Stimulated activated CD8-positive, alpha-beta memory T cell treated with anti-CD3 and anti-CD28 coated beads, Interleukin-7, amount 100 ng/mL, for 1 hour (primary cell): ENCODE data around the gene RPL15.

ENCODE experiments used
- DNase-seq, 2 donors: peaks; one replicate each; pipeline ENCODE4 v3.0.0-alpha.2; 2020; ENCODE audit warnings: low read depth in 2 of 2

Gene RPL15

GRCh38 chr3:23931597-23931996, 14.7 kb downstream of the RPL15 start:
- DNase-seq, result no peak

GRCh38 chr3:23932571-23932970, 15.6 kb downstream of the RPL15 start:
- DNase-seq, result no peak

DNA sequence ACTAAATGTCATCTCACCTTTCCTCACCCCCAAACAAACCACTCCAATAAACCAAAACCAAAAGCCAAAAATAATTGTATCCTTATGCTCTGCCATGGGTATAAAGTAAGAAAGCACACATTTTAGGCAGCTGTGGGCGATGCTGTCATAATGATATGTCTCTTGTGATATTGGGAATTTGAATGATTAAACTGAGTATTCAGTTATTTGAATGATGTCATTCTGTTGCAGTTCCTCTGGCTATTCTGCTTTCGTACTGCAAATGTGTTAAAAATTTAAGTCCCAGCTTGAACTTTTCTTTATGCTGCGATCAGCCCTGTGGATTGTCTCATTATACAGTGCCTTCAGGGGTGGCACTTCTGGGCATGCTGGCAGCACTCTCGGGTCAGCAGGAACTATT, 17.3 kb downstream of the RPL15 start:
- no peak for DNase-seq

GRCh38 chr3:23937296-23937695, 20.4 kb downstream of the RPL15 start:
- no peak for DNase-seq

GRCh38 chr3:23938688-23939087, 21.8 kb downstream of the RPL15 start:
- no peak for DNase-seq

GRCh38 chr3:23940775-23941174, 23.8 kb downstream of the RPL15 start:
- DNase-seq, result no peak

- no peak for DNase-seq
These were observed 24.5 kb downstream of the RPL15 start for GRCh38 chr3:23941440-23941839.

- DNase-seq, result no peak
These were observed 25.6 kb downstream of the RPL15 start for GRCh38 chr3:23942546-23942945.

- DNase-seq, result no peak
These were observed 27.3 kb downstream of the RPL15 start for GRCh38 chr3:23944007-23944783.

DNA sequence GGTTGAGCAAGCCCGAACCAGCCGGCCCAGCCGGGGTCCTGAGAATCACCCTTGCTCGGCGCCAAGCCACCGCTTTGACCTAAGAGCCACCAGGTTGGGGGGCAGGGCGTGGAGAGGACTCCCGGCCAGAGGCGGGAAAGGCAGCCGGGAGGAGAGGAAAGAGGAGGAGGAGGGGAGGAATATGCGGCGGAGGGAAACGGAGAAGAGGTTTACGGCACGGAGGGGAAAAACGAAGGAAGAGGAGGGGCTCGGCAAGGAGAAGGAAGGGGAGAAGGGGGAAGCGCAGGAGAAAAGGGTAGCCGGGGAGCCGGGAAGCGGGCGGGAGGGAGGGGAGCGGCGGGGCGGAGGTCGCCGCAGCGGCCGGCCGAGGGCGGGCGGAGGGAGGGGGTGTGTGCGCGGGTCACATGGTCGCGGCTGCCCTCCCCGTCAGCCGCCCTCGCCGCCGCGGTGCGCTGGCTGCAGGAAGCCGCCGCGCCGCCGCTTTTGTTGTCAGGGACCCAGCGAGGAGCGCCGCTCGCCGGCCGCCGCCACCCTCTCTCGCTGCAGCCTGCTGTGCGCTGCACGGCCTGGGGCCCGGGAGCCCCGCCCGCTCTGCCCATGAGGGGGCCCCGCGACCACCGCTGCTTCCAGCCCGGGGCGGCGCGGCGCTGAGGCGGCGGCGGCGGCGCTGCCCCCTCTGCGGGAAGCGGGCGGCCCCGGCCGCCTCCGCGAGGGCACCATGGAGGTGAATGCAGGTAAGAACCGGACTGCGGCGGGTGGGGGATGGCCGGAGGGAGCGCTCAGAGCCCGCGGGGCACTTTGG, 28.1 kb downstream of the RPL15 start, which contains the start of gene NR1D2:
Gene NR1D2, plus strand, starts transcription at position 426 of the 802 bp plus-strand sequence. Its CDS starts 293 bp downstream, at position 719.
- peak; percentile 55 to 67 for DNase-seq

DNA sequence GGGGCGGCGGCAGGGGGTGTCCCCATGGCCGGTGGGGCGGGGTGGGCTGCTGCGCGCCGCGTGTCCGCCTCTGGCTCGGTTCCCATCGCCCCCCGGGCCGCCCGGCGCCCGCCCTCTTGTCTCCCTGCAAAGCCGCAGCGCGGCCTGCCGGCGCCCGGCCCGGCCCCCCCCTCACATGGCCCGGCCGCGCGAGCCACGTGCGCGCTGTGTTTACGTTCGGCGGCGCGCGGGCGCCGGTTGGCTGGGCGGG, 28.7 kb downstream of the RPL15 start:
- no peak for DNase-seq

DNA sequence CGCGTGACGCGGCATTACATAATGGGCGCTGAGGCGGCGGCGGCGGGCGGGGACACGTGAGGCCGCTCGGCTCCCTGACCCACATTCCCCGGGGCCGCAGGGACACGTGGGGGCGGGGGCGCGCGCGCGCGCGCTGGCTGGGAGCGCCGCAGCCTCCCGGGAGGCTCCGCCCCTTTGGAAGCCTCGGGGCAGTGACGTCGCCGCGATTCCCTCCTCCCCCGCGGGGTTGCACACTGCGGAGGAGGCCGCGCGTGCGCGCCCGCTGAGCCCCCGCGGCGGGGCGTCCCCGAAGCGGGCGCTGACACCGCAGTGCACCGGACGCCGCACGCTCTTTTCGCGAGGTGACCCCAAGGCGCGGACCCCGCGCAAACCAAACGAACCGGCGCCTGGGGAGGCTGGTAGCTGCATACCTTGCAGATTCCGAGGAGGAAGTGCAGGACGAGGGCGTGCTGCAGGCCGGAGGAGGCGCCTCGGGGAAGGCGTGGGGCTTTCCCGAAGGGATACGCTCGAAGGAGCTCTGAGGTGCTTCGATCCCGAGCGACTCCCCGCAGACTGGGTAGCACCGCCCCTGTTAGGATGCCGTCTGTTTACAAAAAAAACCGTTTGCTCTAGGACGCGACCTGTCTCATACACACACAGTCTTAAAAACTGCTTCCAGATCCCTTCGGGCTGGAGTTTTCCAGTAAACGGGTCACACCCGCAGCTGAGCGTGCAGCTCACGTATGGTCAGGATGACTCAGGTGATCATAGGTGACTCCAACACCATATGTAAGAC, 29.2 kb downstream of the RPL15 start:
- peak; percentile 95 to 98 for DNase-seq

- no peak for DNase-seq
These were observed 31.8 kb downstream of the RPL15 start for GRCh38 chr3:23948761-23949160.

DNA sequence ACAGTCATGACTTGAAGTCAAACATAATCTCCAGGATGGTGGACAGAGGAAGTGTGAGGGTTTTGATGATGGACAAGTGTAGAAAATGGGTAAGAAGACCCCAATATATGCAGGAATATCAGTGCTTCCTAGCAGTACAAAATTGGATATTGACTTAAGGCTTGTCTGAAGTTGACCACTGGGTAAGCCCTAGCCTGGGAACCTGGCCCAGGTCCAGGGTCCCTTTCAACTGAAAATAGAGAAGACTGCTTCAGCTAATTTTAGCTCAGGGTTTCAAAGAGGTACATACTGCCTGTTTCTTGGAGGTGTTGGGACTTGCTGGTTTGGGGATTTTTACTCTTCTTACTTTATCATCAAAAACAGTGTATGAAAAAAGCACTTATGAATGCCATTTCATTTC, 32.9 kb downstream of the RPL15 start:
- no peak for DNase-seq

- DNase-seq, result no peak
These were observed 33.4 kb downstream of the RPL15 start for GRCh38 chr3:23950293-23950692.

DNA sequence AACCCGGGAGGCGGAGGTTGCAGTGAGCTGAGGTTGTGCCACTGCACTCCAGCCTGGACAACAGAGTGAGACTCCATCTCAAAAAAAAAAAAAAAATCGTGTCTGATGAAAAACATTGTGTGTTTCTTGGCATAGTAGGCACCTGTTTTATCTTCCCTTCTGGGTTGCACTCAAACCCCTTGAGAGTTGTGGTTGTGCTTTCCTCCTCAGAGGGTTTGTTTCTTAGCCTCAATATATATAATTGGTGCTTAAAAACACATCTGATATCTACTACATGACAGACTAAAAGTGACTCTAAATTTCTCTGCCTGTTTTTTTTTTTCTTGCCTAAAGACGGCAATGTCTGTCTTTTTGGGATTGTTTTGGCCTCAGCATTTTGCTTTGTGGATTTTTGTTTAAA, 35.7 kb downstream of the RPL15 start:
- no peak for DNase-seq

- DNase-seq, result no peak
These were observed 36.6 kb downstream of the RPL15 start for GRCh38 chr3:23953523-23953922.

- DNase-seq, result no peak
These were observed 37.2 kb downstream of the RPL15 start for GRCh38 chr3:23954144-23954543.

GRCh38 chr3:23956701-23957100, 39.8 kb downstream of the RPL15 start:
- no peak for DNase-seq

GRCh38 chr3:23959135-23959900, 42.4 kb downstream of the RPL15 start:
- DNase-seq, result no peak

DNA sequence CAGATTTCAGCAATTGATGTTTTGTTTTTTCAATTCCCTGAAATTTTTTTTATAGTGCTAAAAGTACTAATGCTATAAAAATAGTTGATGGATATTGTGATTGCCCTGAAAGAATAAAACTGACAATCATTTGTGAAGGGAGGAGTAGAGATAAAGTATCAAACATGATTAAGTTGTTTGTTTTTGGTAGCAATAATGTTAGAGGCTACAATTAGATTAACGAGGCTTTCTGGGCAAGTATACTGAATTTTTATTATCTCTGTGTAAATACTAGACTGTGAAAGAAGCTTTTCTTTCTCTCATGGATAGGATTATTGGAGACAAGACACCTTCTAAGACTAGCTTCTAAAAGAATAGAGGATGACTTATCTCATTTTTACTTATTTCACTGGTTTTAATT, 43.7 kb downstream of the RPL15 start:
- DNase-seq, result no peak

- DNase-seq, result no peak
These were observed 44.1 kb downstream of the RPL15 start for GRCh38 chr3:23961066-23961465.
